GM19463 (cell line): ENCODE data around the gene TCF4.

ENCODE experiments used
- ATAC-seq: cut with Tn5 transposase; IDR thresholded peaks from one replicate; pipeline ENCODE4 v1.9.1; 2021; ENCODE audit warnings: mild to moderate bottlenecking, moderate library complexity; ENCODE audit not compliant: unreplicated experiment

The TCF4 gene

GRCh38 chr18:55275039-55275901 lies 312.7 kb downstream of the TCF4 start:
- ATAC-seq: no peak

DNA sequence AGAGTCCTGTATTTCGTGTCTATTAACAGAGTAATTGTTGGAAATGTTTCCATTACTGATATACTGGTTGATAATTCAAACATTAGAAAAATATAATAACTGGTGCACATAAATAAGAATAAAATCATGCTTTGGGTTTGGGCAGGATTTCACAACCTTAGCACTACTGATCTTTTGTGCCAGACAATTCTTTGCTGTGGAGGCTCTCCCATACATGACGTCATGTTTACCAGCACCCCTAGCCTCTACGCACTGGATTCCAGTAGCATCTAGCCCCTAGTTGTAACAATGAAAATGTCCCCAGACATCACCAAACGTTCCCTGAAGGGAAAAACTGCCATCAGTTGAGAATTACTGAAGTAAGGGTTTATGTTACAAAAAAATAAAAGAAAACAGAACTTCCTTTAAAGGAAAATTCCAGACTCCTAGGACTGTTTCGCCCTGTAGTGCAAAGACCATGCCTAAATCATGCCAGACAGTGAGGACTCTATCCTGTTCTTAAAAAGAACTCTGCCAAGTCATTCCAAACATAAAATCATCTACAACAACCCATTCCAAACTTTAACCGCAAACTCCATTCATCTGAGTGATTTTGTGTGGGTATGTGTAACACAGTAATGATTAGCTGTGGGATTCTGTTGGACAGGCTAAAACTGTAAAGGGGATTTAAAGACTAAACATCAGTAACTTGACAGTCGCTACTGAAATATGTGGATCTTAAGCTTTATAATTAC lies 315.3 kb downstream of the TCF4 start:
- ATAC-seq: no peak

DNA sequence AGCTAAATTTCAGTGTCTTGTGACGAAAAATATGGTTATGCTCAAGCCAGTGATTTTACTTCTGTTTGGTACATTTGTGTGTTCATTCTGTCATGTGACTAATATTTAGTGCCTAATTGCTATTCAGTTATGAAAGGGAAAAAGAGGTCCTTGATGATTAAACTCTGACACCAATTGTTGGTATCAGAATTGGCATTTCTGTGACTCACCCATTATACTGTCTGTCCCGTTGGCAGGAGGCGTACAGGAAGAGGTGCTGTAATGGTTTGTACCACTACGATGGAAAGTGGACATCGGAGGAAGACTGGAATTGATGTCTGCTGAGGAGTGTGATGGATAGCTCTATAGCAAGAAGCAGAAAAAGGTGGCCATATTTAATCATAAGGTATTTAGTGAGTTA lies 318.4 kb downstream of the TCF4 start:
- no peak for ATAC-seq

DNA sequence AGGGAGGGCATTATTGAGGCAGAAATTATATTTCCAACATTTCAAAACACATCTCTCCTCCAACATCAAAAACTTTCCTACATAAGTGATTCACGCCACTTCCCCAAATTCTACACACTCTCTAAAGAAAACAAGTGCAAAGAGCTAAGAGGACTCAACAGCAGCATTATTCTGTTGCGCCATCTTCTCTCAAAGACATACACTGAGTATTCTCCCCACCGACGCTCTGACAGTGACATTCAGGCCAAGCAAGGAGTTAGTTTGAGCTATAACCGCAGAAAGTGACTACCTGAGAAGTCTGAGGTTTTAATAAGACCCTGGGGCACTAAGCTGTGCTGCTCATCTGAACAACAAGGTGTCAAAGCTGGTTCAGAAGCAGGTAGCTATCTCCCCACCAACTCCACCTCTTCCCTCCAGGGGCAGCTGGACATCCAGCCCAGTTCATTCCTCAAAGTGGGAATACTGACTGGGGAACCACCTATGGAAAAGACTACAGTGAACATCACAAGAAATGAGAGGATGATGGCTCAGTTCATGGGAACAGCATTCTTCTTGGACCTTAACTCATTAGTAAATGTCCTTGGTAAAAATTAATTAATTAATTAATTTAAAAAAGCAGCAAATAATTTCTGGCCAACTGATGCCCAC lies 319.2 kb downstream of the TCF4 start:
- ATAC-seq: peak; percentile 47

DNA sequence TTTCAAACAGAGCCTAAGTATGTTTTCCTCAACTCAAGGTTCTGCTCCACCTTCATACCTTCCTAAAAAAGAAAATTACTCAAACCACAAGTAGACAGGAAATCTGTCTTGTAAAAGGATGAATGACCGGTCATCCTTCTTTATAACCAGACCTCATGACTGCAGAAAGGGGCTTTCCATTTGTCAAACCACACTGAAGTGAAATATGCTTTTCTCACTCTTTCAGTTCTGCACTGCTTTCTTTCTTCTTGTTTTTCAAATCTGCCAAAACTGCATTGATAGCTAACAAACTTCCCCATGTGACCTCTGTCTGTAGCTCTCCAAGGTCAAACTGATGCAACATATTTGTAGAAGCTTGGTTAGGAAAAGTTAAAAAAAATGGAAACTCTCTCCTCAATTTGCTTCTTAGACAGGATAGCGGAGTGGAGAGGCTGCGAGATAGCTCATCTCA lies 319.8 kb downstream of the TCF4 start:
- ATAC-seq: peak; percentile 66

DNA sequence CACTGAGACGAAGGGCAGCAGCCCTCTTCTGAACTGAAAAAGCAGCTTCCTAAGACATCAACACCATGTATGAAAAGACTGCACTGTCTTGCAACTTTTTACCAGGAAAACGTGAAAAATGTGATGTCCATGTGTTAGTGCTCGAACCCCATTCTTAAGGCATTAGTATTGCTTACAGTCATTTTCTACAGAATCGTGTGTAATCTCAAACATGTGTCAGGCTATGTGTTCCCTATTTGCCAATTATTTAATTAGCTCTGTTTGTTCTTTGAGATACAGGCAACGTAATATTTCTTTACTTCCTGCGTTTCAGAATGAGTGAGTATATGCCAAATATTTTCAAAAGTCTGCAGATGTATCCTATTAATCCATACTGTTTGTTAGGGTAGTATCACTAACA lies 321.0 kb downstream of the TCF4 start:
- ATAC-seq: no peak

DNA sequence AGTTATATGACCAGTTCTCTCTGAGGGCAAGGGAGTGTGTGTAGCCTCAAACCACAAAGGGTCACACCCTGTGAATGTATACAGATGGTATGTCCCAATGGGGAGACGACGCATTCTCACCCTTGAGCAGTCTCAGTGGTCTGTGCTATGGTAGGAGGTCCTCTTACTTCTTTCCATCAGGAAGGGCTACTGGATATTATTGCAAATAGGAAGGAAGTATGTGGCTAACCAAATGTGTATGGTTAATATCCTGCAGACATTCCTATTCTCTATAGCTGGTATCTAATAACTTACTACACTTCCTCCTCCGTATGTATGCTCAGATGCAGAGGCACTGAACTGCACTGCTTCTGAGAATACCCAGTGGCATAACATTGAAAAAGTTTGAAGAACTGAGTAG lies 322.0 kb downstream of the TCF4 start:
- ATAC-seq: peak; percentile 44

DNA sequence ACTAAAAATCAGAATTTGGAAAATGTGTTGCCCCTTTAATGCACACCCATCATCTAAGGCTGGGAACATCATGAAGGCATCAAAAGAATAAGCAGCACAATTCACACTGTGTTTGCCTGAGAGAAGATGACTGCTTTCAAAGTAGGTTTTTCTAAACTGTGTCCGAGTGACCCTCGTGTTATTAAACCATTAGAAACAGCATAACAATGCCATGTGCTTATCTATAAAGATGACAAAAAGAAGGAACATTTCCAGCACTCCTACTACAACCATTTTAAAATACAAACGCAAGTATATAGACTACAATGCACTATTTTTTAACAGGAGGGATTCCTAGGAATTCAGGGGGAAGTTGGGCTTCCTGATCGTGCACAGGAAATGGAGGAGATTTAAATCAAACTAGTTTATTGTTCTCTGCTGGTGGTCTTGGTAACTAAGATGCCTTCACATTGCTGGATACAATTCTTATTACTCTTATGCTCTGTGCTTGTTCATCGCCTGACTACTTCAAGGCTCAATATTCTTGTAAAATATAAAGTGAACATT lies 322.8 kb downstream of the TCF4 start:
- ATAC-seq: no peak

GRCh38 chr18:55264108-55264507 lies 323.9 kb downstream of the TCF4 start:
- no peak for ATAC-seq

- ATAC-seq: no peak
These were observed 325.9 kb downstream of the TCF4 start for GRCh38 chr18:55262021-55262560.

GRCh38 chr18:55261253-55261652 lies 326.7 kb downstream of the TCF4 start:
- ATAC-seq: no peak

DNA sequence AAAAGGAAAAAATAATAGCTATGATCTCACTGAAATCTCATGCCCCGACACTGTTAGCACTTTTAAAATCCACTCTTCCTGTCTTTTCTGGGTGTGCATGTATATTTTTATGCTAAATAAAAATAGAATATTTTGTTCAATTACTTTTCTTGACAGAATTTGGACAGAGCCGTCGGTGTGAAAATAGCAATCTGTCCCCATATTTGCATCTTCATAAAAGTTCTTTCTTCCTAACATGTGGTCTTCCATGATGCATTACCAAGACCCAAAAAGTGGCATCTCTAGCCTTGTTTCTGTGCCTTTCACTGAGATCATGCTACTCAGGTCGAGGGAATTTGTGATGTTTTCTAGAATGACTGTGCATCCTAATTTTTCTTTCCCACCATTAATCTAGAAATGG lies 329.9 kb downstream of the TCF4 start:
- ATAC-seq: no peak

GRCh38 chr18:55256929-55257289 lies 331.1 kb downstream of the TCF4 start:
- no peak for ATAC-seq

DNA sequence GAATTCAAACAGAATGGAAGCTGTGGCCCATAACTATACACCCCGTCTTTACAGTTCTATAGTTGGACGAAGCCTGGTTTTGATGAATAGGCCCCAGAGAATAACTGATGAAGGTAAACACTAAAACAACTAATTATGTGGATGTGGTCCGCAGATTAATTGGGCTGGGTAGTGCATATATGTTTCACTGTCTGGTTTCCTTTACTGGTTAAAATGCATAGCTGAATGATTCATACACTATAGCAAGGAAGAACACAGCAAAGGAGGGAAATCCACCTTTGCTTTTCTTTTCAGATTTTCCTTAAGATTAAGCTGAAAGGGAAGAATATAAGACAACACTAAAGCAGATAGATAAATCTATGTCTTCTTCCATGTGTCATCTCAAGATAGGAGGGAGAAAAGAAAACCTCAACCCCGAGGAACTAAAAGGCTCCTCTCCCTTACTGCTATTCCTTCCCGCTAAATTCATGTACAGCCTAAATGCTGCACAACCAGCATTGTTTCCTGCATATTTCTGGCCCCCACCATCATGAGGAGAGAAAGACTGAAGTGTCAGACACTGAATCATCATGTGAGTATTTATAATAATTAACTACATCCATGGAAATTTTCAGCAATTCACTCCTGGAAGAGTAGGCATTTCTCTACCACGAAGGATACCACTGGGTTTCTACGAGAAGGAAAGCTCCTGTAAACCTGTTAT lies 331.6 kb downstream of the TCF4 start:
- no peak for ATAC-seq

- no peak for ATAC-seq
These were observed 334.2 kb downstream of the TCF4 start for GRCh38 chr18:55253814-55254213.

DNA sequence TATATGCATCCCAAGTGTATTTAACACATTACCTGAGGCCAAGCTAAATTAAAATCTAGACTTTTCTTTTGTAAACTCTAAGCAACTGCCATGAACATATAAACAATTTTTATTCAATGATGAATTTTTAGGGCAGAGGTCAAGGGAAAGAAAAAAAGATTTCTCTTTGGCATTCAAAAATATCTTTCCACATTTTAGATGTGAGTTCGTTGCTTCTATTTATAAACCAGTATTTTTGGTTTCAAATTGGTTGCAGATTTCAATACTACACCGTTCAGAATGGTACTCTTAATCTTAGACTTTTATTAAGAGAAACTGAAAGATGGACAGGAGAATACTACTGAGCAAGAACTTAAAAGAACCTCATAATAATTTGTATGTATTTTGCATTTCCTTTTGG lies 335.1 kb downstream of the TCF4 start:
- peak; percentile 35 for ATAC-seq

- ATAC-seq: no peak
These were observed 335.8 kb downstream of the TCF4 start for GRCh38 chr18:55252053-55252675.

- ATAC-seq: no peak
These were observed 336.6 kb downstream of the TCF4 start for GRCh38 chr18:55251254-55251971.

- peak; percentile 30 for ATAC-seq
These were observed 337.2 kb downstream of the TCF4 start for GRCh38 chr18:55250768-55251173.
